Body of pancreas (tissue), 4 donors: ENCODE results near the gene BTBD9.

Experiments used
- POLR2A ChIP-seq, 3 donors: fragments of 450-650 bp; IDR thresholded peaks; one replicate each; pipeline ENCODE4 v1.6.1; 2016; ENCODE audit warnings: antibody characterized with exemption in 3 of 3, mild to moderate bottlenecking in 2 of 3
- TF ChIP-seq, protein P1 (sequence below), 7 experiments: fragments of 450-650 bp in 4 of 7; fragments of 200-600 bp in 3 of 7; sonication (generic) in 3 of 7; IDR thresholded peaks; one replicate each; pipeline ENCODE4 v1.5.1; 2016 to 2019; ENCODE audit warnings: antibody characterized with exemption in 7 of 7

DNA sequence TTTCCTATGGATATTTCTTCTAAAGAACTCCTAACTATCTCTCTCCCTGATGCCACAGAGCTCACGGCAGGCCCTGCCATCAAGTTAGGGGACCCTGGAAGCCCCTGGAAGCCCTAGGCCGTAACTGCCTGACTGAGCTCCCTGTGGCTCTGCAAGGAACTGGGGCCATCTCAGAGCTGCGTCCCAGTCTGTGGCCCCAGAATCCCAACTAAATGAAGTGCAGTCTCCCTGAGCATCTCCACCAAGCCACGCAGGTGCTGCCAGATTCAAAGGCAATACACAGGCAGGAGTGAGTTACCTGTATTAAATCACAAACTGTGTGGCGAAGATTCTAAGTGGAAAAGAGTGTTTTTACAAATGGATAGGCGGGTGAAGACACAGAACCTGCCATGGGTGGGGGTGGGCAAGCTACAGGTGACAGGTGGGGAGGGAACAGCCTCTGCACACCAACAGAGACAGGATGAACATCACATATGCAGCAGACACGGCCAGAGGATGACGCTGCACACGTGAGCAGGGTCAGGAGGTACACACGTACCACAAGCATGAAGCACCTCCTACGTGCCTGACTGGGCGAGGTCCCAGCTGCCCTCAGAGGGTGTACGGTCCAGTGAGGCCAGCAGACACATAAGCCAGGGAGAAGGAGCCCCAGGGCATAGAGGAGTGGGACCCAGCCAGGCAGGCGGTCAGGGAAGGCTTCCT is 461.7 kb downstream of the BTBD9 start:
- TF ChIP-seq, protein P1, sequence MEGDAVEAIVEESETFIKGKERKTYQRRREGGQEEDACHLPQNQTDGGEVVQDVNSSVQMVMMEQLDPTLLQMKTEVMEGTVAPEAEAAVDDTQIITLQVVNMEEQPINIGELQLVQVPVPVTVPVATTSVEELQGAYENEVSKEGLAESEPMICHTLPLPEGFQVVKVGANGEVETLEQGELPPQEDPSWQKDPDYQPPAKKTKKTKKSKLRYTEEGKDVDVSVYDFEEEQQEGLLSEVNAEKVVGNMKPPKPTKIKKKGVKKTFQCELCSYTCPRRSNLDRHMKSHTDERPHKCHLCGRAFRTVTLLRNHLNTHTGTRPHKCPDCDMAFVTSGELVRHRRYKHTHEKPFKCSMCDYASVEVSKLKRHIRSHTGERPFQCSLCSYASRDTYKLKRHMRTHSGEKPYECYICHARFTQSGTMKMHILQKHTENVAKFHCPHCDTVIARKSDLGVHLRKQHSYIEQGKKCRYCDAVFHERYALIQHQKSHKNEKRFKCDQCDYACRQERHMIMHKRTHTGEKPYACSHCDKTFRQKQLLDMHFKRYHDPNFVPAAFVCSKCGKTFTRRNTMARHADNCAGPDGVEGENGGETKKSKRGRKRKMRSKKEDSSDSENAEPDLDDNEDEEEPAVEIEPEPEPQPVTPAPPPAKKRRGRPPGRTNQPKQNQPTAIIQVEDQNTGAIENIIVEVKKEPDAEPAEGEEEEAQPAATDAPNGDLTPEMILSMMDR (IDR thresholded peaks at IDR 0.05), result no peak
- no peak for TF ChIP-seq POLR2A (IDR thresholded peaks at IDR 0.05)
